Measurements from ENCODE around the gene LLGL2. TPM values are rescaled to one million over a fixed set of nuclear protein-coding genes. Genes with fewer than 3 reads are reported as not detected.

LLGL2 gene
- total RNA-seq, 1 experiment from 2014 or later = 6.1 TPM

- Histone ChIP-seq H3K36me3 (ENCODE audit: insufficient read depth, low read length) (no peaks in the 10 kb centered on the region), H3K4me2 (ENCODE audit: low read depth, low read length, poor library complexity, severe bottlenecking) (no peak overlapping the region), H3K79me2 (ENCODE audit: low read length) (no peaks in the 10 kb centered on the region), H3K9me3 (ENCODE audit: low read length) (no peaks in the 10 kb centered on the region), H4K20me1 (ENCODE audit: insufficient read depth, low read depth, low read length) (no peaks in the 10 kb centered on the region), H2AFZ (ENCODE audit: low read length) (no peak overlapping the region), H3K4me3 (ENCODE audit: low read length) (no peak overlapping the region), H3K27ac (ENCODE audit: low read length) (no peak overlapping the region), H3K4me1 (ENCODE audit: low read length) (no peaks in the 10 kb centered on the region), H3K9ac (ENCODE audit: low read length) (no peak overlapping the region), H3K27me3 (ENCODE audit: low read length) (no peaks in the 10 kb centered on the region), H3K9me2 (replicated peaks; ENCODE audit: insufficient read depth, low read length) (no peaks in the 10 kb centered on the region)
- no peak for DNase-seq
Measured at GRCh38 chr17:75604034-75604695, 78.7 kb downstream of the LLGL2 start.

- Histone ChIP-seq H2AFZ (ENCODE audit: low read length) (no peak overlapping the region), H3K79me2 (ENCODE audit: low read length) (no peaks in the 10 kb centered on the region), H3K9ac (ENCODE audit: low read length) (no peak overlapping the region), H3K36me3 (ENCODE audit: insufficient read depth, low read length) (no peaks in the 10 kb centered on the region), H3K4me3 (ENCODE audit: low read length) (no peak overlapping the region), H4K20me1 (ENCODE audit: insufficient read depth, low read depth, low read length) (no peaks in the 10 kb centered on the region), H3K4me1 (ENCODE audit: low read length) (no peaks in the 10 kb centered on the region; the same call in 1 of the 2 replicates), H3K9me3 (ENCODE audit: low read length) (no peaks in the 10 kb centered on the region), H3K4me2 (ENCODE audit: low read depth, low read length, poor library complexity, severe bottlenecking) (no peak overlapping the region), H3K27ac (ENCODE audit: low read length) (no peak overlapping the region), H3K27me3 (ENCODE audit: low read length) (no peaks in the 10 kb centered on the region), H3K9me2 (replicated peaks; ENCODE audit: insufficient read depth, low read length) (no peaks in the 10 kb centered on the region)
- DNase-seq = no peak
Measured at GRCh38 chr17:75605790-75606189, 80.3 kb downstream of the LLGL2 start.

GRCh38 chr17:75607086-75607485, 81.6 kb downstream of the LLGL2 start:
- Histone ChIP-seq H4K20me1 (ENCODE audit: insufficient read depth, low read depth, low read length) (no peaks in the 10 kb centered on the region), H3K9me2 (replicated peaks; ENCODE audit: insufficient read depth, low read length) (no peaks in the 10 kb centered on the region), H2AFZ (ENCODE audit: low read length) (no peak overlapping the region), H3K79me2 (ENCODE audit: low read length) (no peaks in the 10 kb centered on the region), H3K9ac (ENCODE audit: low read length) (no peak overlapping the region), H3K4me2 (ENCODE audit: low read depth, low read length, poor library complexity, severe bottlenecking) (no peak overlapping the region), H3K36me3 (ENCODE audit: insufficient read depth, low read length) (no peaks in the 10 kb centered on the region), H3K27me3 (ENCODE audit: low read length) (no peaks in the 10 kb centered on the region), H3K4me1 (ENCODE audit: low read length) (no peaks in the 10 kb centered on the region; the same call in 1 of the 2 replicates), H3K9me3 (ENCODE audit: low read length) (no peaks in the 10 kb centered on the region), H3K27ac (ENCODE audit: low read length) (no peak overlapping the region), H3K4me3 (ENCODE audit: low read length) (no peak overlapping the region)
- no peak for DNase-seq

GRCh38 chr17:75610103-75610984, 84.8 kb downstream of the LLGL2 start:
- Histone ChIP-seq H3K27me3 (ENCODE audit: low read length) (no peaks in the 10 kb centered on the region), H3K27ac (ENCODE audit: low read length) (no peak overlapping the region), H3K36me3 (ENCODE audit: insufficient read depth, low read length) (no peaks in the 10 kb centered on the region), H3K9ac (ENCODE audit: low read length) (no peak overlapping the region), H3K4me3 (ENCODE audit: low read length) (no peak overlapping the region), H3K79me2 (ENCODE audit: low read length) (no peaks in the 10 kb centered on the region), H4K20me1 (ENCODE audit: insufficient read depth, low read depth, low read length) (no peaks in the 10 kb centered on the region), H3K9me3 (ENCODE audit: low read length) (no peaks in the 10 kb centered on the region), H2AFZ (ENCODE audit: low read length) (no peak overlapping the region), H3K9me2 (replicated peaks; ENCODE audit: insufficient read depth, low read length) (no peaks in the 10 kb centered on the region), H3K4me1 (ENCODE audit: low read length) (no peaks in the 10 kb centered on the region; the same call in 1 of the 2 replicates), H3K4me2 (ENCODE audit: low read depth, low read length, poor library complexity, severe bottlenecking) (no peak overlapping the region)
- no peak for DNase-seq

GRCh38 chr17:75611851-75612429, 86.4 kb downstream of the LLGL2 start:
- Histone ChIP-seq H3K4me1 (ENCODE audit: low read length) (no peaks in the 10 kb centered on the region; the same call in 1 of the 2 replicates), H3K4me3 (ENCODE audit: low read length) (no peak overlapping the region), H3K4me2 (ENCODE audit: low read depth, low read length, poor library complexity, severe bottlenecking) (no peak overlapping the region), H3K9me3 (ENCODE audit: low read length) (no peaks in the 10 kb centered on the region), H2AFZ (ENCODE audit: low read length) (no peak overlapping the region), H4K20me1 (ENCODE audit: insufficient read depth, low read depth, low read length) (no peaks in the 10 kb centered on the region), H3K27ac (ENCODE audit: low read length) (no peak overlapping the region), H3K9me2 (replicated peaks; ENCODE audit: insufficient read depth, low read length) (no peaks in the 10 kb centered on the region), H3K27me3 (ENCODE audit: low read length) (no peaks in the 10 kb centered on the region), H3K36me3 (ENCODE audit: insufficient read depth, low read length) (no peaks in the 10 kb centered on the region), H3K9ac (ENCODE audit: low read length) (no peak overlapping the region), H3K79me2 (ENCODE audit: low read length) (no peaks in the 10 kb centered on the region)
- DNase-seq = no peak

GRCh38 chr17:75612906-75613626, 87.6 kb downstream of the LLGL2 start:
- Histone ChIP-seq H3K9me2 (replicated peaks; ENCODE audit: insufficient read depth, low read length) (no peaks in the 10 kb centered on the region), H3K79me2 (ENCODE audit: low read length) (no peaks in the 10 kb centered on the region), H3K4me1 (ENCODE audit: low read length) (no peaks in the 10 kb centered on the region; the same call in 1 of the 2 replicates), H3K27me3 (ENCODE audit: low read length) (no peaks in the 10 kb centered on the region), H3K27ac (ENCODE audit: low read length) (no peak overlapping the region), H3K36me3 (ENCODE audit: insufficient read depth, low read length) (no peaks in the 10 kb centered on the region), H2AFZ (ENCODE audit: low read length) (no peak overlapping the region), H3K4me3 (ENCODE audit: low read length) (no peak overlapping the region), H3K9me3 (ENCODE audit: low read length) (no peaks in the 10 kb centered on the region), H3K9ac (ENCODE audit: low read length) (no peak overlapping the region), H4K20me1 (ENCODE audit: insufficient read depth, low read depth, low read length) (no peaks in the 10 kb centered on the region), H3K4me2 (ENCODE audit: low read depth, low read length, poor library complexity, severe bottlenecking) (no peak overlapping the region)
- DNase-seq = no peak

- Histone ChIP-seq H3K9me2 (replicated peaks; ENCODE audit: insufficient read depth, low read length) (no peaks in the 10 kb centered on the region), H3K9me3 (ENCODE audit: low read length) (no peaks in the 10 kb centered on the region), H2AFZ (ENCODE audit: low read length) (no peak overlapping the region), H3K9ac (ENCODE audit: low read length) (no peak overlapping the region), H3K27me3 (ENCODE audit: low read length) (no peaks in the 10 kb centered on the region), H4K20me1 (ENCODE audit: insufficient read depth, low read depth, low read length) (no peaks in the 10 kb centered on the region), H3K79me2 (ENCODE audit: low read length) (no peaks in the 10 kb centered on the region), H3K36me3 (ENCODE audit: insufficient read depth, low read length) (no peaks in the 10 kb centered on the region), H3K27ac (ENCODE audit: low read length) (no peak overlapping the region), H3K4me3 (ENCODE audit: low read length) (no peak overlapping the region), H3K4me1 (ENCODE audit: low read length) (no peaks in the 10 kb centered on the region; the same call in 1 of the 2 replicates), H3K4me2 (ENCODE audit: low read depth, low read length, poor library complexity, severe bottlenecking) (no peak overlapping the region)
- DNase-seq = peak; percentile 68
Measured at GRCh38 chr17:75614006-75614405, 88.5 kb downstream of the LLGL2 start.

All from Karpas-422 (cell line).